Bronchial epithelial cell (primary cell): ENCODE data around the gene CENPS. TPM values are rescaled to one million over a fixed set of nuclear protein-coding genes. Genes with fewer than 3 reads are reported as not detected.
A peak's percentile ranks its signal among the peaks of the same experiment; 100 is the strongest.
"Not testable (repeated sequence)": the region's sequence is repeated elsewhere in the genome, so short reads cannot be mapped to it uniquely, and the experiment has no call there.

Source experiments
- DNase-seq: peaks from one replicate; pipeline ENCODE4 v3.0.0-alpha.2; 2010; ENCODE audit warnings: low read depth
- FAIRE-seq: peaks from 2 replicates; lab custom pipeline; 2011; peaks lifted over from hg19 to GRCh38; lab: Jason Lieb, UNC
- H3K27me3 ChIP-seq: 2 replicates; pipeline ENCODE4 v1.5.1; 2011; ENCODE audit warnings: low read length; ENCODE audit not compliant: control insufficient read depth, insufficient read depth
- H3K36me3 ChIP-seq: 2 replicates; pipeline ENCODE4 v1.5.1; 2011; ENCODE audit warnings: low read length; ENCODE audit not compliant: control insufficient read depth, insufficient read depth
- H3K4me3 ChIP-seq: 2 replicates; pipeline ENCODE4 v1.5.1; 2011; ENCODE audit warnings: mild to moderate bottlenecking, low read depth, low read length, control low read depth
- total RNA-seq: library from RNA; depleted of rRNA; stranded (reverse); fragments of >200 nt; gene quantifications from 2 replicates; pipeline ENCODE4 v1.2.1, GENCODE V29; 2014
- TF ChIP-seq, protein P1 (sequence below): IDR thresholded peaks from 2 replicates; pipeline ENCODE4 v1.5.1; 2011; ENCODE audit warnings: mild to moderate bottlenecking, moderate library complexity, low read length, control low read depth, inconsistent platforms; ENCODE audit not compliant: insufficient read depth, severe bottlenecking

The CENPS gene
- total RNA-seq, 1 donor from 2014 or later, result 8.4 TPM

DNA sequence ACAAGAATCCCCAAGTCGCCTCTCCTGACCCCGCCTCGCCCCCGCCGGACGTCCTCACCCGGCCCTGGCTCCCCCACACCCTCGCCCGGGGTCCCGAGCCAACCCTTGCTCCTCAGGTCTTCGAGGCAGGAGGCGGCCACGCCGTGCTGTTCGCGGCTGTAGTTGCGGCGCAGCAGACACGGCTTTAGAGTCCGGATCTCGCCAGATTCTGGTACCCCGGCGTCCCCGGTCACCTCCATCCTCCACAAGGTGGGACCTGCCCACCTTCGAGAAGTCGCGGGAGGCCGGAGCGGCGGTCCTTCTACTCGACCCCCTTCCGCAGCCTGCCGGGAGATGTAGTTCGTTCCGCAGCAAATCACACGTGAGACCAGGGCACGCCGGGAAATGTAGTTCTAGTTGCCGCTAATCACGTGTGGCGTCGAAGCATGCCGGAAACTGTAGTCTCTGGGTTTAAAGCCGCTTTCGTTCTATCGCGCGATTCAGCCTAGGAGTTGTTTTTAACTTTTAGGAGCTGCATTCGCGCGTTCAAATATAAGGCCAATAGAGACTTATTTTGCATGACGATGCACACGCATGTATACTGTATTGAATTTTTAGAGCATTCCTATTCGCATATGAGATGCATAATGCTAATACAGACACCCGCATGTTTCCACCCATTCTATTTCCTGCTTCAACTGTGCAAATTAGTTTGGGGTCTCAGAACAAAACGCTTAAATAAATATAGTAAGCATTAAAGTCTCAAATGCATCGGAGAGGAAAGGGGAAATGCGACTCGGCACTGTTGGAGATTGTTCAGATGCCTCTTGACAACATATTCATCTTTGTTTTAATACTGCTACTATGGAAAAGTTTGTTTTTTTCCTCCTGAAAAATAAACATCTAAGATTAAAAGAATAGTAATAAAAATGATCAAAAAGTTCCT lies 42.2 kb downstream of the CENPS start, which contains the start of gene DFFA:
Gene DFFA, minus strand, starts transcription at position 310 of the 925 bp plus-strand sequence. Its CDS starts 71 bp downstream, at position 239.
- FAIRE-seq, result no peak
- H3K36me3 ChIP-seq, result peaks cover 3% of the 10 kb centered on the region
- TF ChIP-seq, protein P1, sequence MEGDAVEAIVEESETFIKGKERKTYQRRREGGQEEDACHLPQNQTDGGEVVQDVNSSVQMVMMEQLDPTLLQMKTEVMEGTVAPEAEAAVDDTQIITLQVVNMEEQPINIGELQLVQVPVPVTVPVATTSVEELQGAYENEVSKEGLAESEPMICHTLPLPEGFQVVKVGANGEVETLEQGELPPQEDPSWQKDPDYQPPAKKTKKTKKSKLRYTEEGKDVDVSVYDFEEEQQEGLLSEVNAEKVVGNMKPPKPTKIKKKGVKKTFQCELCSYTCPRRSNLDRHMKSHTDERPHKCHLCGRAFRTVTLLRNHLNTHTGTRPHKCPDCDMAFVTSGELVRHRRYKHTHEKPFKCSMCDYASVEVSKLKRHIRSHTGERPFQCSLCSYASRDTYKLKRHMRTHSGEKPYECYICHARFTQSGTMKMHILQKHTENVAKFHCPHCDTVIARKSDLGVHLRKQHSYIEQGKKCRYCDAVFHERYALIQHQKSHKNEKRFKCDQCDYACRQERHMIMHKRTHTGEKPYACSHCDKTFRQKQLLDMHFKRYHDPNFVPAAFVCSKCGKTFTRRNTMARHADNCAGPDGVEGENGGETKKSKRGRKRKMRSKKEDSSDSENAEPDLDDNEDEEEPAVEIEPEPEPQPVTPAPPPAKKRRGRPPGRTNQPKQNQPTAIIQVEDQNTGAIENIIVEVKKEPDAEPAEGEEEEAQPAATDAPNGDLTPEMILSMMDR, result no peak

DNA sequence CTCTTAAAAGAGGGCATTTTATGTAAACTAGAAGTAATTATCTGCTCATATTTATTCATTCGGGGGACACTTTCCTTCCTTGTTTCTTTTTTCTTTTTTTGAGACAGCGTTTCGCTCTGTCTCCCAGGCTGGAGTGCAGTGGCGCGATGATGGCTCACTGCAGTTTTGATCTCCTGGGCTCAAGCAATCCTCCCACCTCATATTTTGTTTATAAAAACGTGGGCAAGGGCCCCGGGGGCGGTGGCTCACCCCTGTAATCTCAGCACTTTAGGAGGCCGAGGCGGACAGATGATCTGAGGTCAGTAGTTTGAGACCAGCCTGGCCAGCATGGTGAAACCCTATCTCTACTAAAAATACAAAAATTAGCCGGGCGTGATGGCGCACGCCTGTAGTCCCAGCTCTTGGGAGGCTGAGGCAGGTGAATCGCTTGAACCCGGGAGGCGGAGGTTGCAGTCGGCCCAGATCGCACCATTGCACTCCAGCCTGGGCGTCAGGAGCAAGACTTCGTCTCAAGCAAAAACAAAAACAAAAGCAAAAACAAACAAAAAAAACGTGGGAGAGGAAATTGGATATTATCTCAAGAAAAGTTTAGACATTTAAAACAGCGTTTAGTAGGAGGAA lies 43.0 kb downstream of the CENPS start:
- no peak for FAIRE-seq
- H3K27me3 ChIP-seq, result no peaks in the 10 kb centered on the region
- DNase-seq, result no peak
- no peak overlapping the region for H3K4me3 ChIP-seq
- TF ChIP-seq, protein P1, result no peak
- H3K36me3 ChIP-seq, result peaks cover 2% of the 10 kb centered on the region

More for the DNA sequence above, 42.2 kb downstream of the CENPS start, which contains the start of gene DFFA:
- H3K4me3 ChIP-seq, result peak within 1 kb of the TSS; percentile 83
- H3K27me3 ChIP-seq, result no peaks in the 10 kb centered on the region
- peak; percentile 92 for DNase-seq

DNA sequence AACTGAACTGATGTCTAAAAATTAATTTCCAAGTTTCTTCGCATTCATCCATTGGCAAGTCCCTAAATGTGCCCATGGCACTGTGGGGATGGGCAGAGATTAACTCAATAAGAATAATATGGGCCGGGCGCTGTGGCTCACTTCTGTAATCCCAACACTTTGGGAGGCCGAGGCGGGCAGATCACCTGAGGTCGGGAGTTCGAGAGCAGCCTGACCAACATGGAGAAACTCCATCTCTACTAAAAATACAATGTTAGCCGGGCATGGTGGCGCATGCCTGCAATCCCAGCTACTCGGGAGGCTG lies 44.0 kb downstream of the CENPS start:
- peak overlapping the region; percentile 88 for H3K4me3 ChIP-seq
- FAIRE-seq, H3K27me3 ChIP-seq, DNase-seq, H3K36me3 ChIP-seq: not testable (repeated sequence)

DNA sequence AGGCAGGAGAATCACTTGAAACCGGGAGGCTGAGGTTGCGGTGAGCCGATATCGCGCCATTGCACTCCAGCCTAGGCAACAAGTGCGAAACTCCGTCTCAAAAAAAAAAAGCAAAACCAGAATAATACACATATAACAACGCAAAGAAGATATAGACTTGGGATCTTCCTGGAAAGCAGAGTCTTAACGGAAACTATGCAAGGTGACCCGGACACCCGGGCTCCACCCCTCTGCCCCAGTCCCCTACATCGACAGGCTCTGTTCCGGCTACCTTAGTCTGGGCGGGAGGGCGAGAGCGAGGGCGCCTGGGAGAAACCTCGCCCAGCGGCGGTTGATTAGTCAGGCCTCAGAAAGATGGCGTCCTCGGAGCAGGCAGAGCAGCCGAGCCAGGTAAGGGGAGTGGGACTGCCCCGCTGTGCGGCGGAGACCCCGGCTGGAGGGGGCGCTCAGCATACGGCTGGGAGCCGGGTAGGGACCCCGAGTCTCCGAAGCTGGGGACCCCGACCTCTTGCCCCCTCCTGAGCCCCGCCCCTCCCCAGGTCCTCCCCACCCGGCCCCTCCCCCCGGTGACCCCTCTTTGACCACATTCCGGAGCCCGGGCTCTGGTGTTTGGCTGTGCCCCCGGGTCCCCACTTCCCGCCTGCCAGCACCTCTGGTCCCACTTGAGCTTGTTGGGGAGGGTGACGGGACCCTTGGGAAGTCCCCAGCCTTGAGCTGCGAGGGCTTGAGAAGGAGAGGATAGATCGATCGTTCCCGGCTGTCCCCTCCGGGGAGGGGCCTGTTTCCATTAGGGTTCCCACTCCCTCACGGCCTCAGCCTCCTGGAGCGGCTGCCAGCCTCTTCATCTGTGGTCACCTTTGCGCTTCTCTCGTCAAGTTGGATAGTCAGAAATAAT lies 44.6 kb downstream of the CENPS start, which contains the start of gene PEX14:
Gene PEX14, plus strand, starts transcription at position 338 of the 895 bp plus-strand sequence. Its CDS starts 17 bp downstream, at position 355.
- Histone ChIP-seq H3K27me3 (no peaks in the 10 kb centered on the region), H3K4me3 (peak within 1 kb of the TSS; percentile 88), H3K36me3 (peaks cover 2% of the 10 kb centered on the region)
- FAIRE-seq (no peak), DNase-seq (peak; percentile 67)
- TF ChIP-seq, protein P1, result no peak

DNA sequence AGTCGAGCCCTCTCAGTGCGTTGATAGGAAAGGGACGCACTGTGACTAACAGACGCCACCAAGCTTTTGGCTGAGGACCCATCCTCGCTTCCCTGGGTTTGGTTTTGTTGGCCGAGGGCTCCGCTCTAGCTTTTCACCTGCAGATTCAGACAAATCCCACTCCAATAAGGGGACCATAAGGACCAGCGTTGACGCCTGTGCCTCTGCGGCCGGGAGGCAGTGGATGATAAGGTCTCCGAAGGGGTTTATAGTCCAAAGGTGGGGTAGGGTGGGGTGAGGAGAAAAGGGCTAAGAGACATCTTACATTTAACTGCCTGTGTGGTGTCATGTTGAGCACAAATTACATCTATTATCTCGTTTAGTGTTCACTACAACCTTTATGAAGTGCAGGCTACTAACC lies 45.3 kb downstream of the CENPS start:
- TF ChIP-seq, protein P1, result no peak
- no peak for FAIRE-seq
- H3K4me3 ChIP-seq, result peak overlapping the region; percentile 88
- no peak for DNase-seq
- H3K36me3 ChIP-seq, result peaks cover 2% of the 10 kb centered on the region
- no peaks in the 10 kb centered on the region for H3K27me3 ChIP-seq
